Right renal pelvis (tissue), 4 donors: ENCODE data around the gene RUSF1. TPM values are rescaled to one million over a fixed set of nuclear protein-coding genes. Genes with fewer than 3 reads are reported as not detected.
"Not testable (repeated sequence)": the region's sequence is repeated elsewhere in the genome, so short reads cannot be mapped to it uniquely, and the experiment has no call there.

Source experiments
- DNase-seq, 4 donors: peaks; one replicate each; pipeline ENCODE4 v3.0.0-alpha.2; 2013; ENCODE audit warnings: low read depth in 4 of 4, low spot score in 3 of 4, missing footprints in 1 of 4
- polyA plus RNA-seq, 4 donors: library from polyadenylated mRNA; unstranded; fragments of 120-200 nt; gene quantifications; one replicate each; pipeline ENCODE4 v1.2.1, GENCODE V29; 2013; ENCODE audit not compliant: insufficient read length in 4 of 4

The RUSF1 gene
- polyA plus RNA-seq, 4 donors: 71.6 to 95.0 (median 77.0) TPM

DNA sequence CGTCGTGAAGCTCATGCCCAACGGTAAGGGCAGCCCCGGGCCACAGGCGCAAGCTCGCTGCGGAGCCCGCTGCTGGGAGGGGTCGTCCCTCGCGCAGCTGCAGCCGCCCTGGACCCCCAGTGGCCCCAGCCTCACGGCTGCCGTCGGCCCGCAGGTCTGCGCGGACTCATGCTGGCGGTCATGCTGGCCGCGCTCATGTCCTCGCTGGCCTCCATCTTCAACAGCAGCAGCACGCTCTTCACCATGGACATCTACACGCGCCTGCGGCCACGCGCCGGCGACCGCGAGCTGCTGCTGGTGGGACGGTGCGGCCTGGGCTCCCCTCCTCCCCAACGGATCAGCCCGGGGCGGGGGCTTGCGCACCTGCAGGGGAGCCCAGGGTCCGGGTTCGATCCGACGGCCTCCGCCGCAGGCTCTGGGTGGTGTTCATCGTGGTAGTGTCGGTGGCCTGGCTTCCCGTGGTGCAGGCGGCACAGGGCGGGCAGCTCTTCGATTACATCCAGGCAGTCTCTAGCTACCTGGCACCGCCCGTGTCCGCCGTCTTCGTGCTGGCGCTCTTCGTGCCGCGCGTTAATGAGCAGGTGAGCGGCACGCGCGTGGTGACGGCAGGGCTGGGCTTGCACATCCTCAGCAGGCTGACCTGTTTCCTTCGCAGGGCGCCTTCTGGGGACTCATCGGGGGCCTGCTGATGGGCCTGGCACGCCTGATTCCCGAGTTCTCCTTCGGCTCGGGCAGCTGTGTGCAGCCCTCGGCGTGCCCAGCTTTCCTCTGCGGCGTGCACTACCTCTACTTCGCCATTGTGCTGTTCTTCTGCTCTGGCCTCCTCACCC is 19.5 kb downstream of the RUSF1 start:
- DNase-seq: no peak

DNA sequence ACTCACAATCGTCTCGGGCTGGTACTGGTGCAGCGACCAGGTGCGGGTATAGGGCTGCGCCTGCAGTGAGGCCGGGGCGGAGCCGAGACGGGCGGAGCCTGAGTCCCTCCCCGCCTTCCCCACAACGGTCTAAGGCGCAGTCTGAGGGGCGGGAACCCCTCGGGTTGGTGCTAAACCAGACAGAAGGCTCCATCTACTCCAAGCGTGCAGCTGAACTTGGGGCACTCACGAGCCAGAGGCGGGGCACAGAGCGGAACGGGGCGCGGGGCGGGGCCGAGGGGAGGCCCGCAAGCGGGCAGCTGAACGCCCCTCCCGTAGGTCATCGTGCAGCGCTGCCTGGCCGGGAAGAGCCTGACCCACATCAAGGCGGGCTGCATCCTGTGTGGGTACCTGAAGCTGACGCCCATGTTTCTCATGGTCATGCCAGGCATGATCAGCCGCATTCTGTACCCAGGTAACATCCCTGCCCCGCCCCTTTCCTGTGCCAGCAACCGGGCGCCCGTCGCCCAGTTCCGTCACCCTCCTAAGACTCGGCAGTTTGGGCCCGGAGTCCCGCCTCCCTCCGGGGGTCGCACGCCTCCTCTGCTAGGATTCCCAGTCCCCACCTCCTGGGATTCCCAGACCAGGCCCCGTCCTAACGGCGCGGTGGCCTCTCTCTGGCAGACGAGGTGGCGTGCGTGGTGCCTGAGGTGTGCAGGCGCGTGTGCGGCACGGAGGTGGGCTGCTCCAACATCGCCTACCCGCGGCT is 20.3 kb downstream of the RUSF1 start:
- no peak for DNase-seq

DNA sequence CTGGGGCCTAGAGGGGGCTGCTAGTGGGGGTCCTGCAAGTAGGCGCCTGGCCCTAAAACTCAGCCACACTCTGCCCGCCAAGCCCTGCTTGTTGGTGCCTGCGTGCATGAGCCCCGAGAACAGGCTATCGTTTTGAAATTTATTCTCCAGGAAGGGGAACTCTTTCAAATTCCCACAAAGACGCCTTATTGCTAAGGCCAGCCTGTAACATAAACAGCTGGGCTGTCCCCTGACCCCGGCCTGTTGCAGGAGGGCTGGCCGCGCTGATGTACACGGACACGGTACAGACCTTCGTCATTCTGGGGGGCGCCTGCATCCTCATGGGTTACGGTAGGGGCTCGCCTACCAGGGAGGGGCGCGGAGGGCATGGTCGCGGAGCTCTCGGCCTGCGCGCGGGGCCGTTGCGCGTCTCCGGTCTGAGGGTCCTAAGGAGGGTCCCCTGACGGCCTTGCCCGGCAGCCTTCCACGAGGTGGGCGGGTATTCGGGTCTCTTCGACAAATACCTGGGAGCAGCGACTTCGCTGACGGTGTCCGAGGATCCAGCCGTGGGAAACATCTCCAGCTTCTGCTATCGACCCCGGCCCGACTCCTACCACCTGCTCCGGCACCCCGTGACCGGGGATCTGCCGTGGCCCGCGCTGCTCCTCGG is 21.0 kb downstream of the RUSF1 start:
- DNase-seq: no peak

DNA sequence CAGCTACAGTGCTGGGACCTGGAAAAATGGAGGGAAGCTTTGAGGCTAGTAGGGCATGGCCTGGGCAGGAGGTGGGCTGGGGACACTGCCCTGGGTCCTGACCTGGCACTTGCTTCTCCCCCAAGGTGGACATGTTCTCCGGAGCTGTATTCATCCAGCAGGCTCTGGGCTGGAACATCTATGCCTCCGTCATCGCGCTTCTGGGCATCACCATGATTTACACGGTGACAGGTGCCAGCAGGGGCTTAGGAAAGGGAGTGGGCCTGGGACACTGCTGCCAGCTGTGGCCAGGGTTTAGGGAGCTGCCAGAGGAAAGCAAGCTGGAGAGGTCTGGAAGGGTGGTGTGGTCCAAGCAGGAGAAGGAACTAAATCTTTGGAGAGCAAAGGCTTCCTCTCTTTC is 22.1 kb downstream of the RUSF1 start:
- no peak for DNase-seq

DNA sequence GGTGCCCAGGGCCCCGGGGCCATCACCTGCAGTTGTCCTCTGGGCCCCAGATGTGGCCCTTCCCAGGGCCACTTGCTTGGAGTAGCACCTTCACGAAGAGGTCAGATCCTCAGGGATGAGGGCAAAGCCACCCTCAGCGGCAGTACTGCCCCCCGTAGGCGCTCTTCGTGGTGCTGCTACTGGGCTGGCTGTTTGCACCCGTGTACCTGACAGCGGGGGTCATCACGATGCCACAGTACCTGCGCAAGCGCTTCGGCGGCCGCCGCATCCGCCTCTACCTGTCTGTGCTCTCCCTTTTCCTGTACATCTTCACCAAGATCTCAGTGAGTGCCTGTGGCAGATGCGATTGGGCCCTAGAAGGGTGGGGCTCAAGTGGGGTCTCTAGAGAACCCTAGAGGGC is 22.6 kb downstream of the RUSF1 start:
- DNase-seq: no peak

DNA sequence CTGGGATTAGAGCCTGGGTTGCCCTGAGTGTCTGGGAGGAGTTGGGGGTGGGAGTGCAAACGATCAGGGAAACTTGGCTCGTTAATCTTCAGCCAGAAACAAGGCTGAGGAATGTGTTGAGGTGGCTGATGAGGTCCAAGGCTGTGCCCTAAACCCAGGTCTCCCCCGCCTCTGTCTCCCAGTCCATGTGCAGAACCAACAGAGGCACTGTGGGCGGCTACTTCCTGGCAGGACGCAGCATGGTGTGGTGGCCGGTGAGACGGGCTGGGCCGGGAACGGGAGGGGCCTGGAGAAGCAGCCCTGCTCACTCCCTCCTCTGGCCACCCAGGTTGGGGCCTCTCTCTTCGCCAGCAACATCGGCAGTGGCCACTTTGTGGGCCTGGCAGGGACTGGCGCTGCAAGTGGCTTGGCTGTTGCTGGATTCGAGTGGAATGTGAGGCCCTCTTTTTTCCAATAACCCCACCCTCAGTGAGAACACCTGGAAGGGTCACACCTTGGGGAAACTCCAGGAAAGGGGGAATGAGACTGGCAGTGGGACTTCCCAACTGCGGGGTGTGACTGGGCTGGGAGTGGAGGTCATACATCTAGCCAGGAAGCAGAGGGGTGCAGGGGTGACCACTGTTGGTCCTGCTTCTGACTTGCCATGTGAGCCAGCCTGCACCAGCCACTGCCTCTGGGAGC is 23.6 kb downstream of the RUSF1 start:
- no peak for DNase-seq

DNA sequence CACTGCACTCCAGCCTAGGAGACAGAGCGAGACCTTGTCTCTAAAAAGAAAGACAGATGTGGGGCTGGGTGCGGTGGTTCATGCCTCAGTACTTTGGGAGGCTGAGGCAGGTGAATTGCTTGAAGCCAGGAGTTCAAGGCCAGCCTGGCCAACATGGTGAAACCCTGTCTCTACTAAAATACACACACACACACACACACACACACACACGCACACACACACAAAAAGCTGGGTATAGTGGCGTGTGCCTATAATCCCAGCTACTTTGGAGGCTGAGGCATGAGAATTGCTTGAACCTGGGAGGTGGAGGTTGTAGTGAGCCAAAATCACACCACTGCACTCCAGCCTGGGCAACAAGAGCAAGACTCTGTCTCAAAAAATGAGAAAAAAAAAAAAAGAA is 24.1 kb downstream of the RUSF1 start:
- not testable (repeated sequence) for DNase-seq

DNA sequence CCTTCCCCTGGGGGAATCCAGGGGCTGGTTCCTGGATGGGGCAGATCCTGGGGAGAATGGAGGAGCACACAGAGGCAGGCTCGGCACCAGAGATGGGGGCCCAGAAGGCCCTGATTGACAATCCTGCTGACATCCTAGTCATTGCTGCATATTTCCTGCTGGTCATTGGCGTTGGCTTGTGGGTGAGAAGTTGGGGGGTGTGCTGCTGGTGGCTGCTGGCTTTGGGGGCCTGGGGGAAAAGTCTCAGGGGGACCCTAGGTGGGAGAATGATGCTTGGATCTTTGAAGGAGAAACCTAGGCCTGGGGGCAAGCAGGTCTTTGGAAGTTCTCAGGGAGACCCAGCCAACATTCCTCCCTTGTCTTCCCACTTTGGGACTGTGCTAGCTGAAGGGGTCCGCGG is 25.1 kb downstream of the RUSF1 start, which contains the start of gene SLC5A2:
TSS of gene SLC5A2 (plus strand) at position 43 of the 400 bp plus-strand sequence. CDS start at position 57, 14 bp downstream.
- DNase-seq: no peak

DNA sequence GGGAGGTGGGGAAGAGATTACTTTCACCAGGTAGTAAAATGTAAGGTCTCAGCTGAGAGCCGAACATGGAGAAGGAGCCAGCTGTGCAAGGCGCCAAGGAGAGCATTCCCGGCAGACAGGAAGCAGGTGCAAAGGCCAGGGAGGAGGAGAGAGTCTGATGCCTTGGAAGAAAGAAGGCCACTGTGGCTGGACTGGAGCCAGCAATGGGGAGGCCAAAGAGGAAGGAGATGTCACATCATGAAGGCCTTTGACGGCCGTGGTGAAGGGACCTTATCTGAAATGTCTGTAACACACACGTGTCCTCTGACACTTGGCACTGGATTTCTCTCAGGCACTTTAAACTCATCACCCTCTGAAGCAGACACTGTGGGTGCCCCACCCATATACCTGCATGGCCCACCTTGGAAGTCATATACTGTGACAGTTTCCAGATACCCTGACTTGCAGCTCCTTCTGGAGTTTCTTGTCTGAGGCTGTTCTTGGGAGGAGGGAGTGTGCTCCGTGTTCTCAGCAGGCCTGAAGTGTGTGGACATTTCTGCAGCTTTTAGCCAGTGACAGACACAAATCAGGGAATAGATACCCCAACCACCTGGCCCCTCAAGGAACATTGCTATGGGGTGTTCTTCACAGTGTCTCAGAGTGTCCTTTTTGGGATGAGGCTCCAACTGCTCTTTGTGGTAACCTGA is 27.2 kb downstream of the RUSF1 start:
- no peak for DNase-seq

DNA sequence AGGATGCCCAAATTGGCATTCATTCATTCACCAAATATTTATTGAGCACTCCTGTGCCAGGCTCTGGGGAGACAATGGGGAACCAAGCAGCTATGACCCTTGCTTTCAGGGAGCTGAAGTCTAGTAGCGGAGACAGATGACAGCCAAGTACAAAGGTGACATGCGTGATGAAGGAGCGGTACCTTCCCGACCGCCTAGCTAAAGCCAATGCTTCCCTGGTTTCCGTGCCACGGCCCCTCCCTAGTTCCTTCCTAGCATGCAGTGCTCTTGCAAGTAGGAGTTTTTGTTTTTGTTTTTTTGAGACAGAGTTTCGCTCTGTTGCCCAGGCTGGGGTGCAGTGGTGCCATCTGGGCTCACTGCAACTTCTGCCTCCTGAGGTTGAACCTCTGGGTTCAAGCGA is 28.4 kb downstream of the RUSF1 start:
- no peak for DNase-seq

DNA sequence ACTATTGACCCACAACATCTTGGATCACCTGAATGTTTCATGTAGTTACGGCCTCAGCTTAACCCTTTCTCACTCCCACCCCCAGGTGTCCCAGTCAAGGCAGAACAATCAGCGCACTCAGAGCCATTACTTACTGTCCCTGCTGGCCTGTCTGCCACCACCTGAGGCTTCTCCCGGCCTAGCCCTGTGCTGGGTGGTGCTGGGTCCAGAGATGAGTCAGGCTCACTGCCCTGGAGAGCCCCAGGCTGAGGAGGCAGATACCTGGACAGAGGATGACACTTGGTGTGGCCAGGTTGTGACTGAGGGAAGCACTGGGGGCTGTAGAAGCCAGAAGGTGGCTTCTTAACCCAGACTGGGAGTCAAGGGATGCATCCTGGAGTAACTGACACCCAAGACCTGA is 29.2 kb downstream of the RUSF1 start:
- DNase-seq: no peak

DNA sequence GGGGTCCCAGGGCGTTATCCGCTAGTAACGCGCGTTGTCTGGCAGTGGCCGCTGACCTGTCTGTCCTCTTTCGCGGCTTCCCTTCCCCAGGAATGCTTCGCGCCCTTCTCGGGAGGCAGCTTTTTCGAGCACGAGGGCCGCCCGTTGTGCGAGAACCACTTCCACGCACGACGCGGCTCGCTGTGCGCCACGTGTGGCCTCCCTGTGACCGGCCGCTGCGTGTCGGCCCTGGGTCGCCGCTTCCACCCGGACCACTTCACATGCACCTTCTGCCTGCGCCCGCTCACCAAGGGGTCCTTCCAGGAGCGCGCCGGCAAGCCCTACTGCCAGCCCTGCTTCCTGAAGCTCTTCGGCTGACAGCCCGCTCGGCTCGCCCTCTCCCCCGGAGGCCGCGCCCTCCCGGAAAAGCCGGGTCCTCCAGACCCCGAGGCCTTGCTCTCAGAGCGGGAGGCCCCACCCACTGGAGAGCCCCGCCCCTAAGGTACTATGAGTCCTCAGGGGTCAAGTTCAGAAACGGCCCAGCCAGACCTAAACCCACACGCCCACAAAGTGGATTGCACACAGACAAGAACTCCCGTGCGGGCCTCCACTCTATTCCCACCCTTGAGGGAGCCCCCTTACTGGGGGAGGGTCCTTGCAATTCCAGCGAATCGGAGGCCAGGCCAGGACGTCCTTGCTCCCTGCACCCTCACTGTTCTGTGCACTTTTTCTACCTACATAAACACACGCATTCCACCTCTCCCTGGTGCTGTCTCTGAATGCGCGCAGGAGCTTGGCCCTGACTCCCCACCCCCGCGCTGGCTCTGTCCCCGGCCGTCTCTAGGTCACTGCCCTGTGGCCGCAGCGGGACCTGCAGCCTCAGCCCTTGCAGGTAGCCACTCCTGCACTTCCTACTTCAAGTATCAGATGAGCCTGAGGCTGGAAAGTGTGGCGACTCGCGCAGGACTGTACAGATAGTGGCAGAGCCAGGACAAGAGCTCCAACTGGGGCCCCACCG is 30.7 kb downstream of the RUSF1 start:
- no peak for DNase-seq

DNA sequence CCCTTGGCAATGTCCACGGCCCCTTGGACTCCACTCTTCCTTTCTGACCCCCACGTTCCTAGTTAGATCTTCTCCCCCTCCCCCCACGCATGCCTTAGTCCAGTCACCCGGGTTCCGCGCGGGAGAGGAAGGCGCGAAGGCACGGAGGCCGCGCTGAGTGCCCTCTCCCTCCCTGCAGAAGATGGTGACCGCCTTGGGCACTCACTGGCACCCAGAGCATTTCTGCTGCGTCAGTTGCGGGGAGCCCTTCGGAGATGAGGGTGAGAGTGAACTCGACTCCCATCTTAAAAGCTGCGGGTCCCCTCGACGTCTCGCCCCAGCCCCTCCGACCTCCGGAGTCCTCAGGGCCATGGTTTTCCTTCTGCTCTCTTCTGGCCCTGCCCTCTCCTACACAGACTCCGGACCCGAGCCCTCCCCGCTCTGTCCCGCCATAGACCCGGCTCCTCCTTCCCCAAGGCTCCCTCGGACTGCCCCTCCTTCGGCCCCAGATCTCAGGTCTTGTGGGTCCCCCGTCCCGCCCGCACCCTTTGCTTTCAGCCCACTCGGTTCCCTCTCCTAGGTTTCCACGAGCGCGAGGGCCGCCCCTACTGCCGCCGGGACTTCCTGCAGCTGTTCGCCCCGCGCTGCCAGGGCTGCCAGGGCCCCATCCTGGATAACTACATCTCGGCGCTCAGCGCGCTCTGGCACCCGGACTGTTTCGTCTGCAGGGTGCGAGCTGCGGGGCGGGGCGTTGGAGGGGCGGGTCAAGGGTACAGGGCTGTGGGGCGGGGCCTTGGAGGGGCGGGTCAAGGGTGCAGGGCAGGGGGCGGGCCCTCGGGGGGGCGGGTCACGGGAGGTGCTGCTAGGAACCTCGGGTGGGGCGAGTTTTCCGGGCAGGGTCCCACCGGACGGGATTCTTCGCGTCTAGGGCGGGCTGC is 31.6 kb downstream of the RUSF1 start:
- no peak for DNase-seq

DNA sequence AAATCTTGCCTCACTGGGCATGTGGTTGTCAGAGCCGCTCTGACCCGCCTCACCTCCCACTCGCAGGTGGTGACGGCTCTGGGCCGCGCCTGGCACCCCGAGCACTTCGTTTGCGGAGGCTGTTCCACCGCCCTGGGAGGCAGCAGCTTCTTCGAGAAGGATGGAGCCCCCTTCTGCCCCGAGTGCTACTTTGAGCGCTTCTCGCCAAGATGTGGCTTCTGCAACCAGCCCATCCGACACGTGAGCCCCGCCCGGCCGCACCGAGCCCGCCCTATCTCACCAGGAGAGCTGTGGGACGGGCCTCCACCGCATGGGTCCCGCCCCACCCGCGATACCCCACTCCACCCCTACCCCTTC is 32.3 kb downstream of the RUSF1 start:
- no peak for DNase-seq

DNA sequence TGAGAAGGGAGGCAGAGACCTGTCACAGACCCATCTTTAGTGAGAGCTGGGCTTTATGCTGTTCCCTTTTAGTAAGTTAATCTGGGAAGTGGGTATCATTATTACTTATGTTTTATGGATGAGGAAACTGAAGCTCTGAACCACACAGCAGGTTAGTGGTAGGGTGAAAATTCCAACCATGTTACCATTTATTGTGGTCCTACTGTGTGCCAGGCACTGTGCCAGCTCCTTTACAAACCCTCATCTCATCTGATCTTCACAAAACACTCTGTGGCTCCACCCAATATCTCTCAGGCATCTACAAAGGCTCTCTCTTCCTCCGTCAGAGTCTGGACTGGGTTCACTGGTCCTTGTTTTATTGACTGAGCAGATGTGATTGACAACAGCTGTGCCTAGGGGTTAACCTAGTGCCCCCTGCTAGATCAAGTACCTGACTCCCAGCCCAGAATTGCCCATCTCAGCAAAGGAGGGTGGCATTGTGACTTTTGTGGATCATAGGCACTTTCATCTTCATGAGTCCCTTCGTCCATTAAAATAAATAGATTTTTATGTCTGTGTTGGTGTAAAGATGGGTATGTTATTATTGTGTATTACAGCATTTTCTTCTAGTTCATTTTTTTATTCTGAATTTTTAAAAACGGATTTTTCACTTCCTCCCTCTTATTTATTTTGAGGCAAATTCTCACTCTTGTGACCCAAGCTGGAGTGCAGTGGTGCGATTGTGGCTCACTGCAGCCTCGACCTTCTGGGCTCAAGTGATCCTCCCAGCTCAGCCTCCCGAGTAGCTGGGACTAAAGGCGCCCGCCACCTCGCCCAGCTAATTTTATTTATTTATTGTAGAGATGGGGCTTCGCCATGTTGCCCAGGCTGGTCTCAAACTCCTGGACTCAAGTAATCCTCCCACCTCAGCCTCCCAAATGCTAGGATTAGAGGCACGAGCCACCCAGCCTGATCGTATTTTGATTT is 33.1 kb downstream of the RUSF1 start:
- no peak for DNase-seq

DNA sequence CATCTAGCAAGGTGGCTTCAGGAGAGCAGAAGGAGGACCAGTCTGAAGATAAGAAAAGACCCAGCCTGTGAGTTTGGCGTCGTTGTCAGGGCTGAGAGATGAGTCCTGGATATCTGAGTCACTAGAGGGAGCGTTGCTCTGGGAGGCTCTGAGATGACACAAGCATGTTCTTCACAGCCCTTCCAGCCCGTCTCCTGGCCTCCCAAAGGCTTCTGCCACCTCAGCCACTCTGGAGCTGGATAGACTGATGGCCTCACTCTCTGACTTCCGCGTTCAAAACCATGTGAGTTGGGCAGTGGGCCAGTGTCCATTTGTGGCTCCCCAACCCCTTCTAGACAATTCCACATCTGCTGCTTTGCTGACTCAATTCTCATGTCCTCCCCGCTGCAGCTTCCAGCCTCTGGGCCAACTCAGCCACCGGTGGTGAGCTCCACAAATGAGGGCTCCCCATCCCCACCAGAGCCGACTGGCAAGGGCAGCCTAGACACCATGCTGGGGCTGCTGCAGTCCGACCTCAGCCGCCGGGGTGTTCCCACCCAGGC is 33.9 kb downstream of the RUSF1 start:
- no peak for DNase-seq
